ENCODE measurements around the gene FOXJ3.

FOXJ3 gene

DNA sequence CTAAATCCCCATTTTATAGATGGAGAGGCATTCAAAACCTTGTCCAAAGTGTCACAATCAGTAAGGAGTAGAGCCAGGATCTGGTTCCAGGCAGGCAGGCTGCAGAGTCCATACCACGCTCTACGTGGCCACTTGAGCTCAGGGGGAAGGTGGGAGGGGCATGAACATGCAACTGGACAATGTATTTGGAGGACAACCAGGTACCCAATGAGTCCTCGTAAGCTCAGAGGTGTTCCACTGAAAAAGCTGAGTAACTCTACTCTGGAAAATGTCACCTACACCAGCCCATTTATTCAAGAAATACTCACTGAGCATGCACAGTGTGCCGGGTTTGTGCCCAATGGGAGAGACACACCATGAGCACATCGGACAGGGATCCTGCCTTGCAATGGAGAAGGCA is 193.1 kb downstream of the FOXJ3 start:
- no peak for DNase-seq

DNA sequence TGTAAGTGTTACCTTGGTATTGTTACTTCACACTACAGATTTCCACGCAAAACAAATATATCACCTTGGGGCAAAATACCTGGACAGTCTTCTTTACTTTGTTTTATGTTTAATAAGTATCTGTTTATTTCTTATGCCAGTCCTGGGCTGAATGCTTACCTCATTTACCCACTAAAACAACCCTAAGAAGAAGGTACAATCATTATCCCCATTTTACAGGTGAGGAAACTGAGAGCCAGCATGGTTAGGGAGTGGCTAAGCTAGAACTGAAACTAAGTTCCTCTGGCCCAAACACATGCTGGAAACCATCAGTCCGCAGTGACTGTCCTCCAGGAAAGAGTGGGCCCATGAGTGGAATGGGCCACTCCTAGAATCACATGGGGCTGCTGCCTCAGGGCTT is 194.8 kb downstream of the FOXJ3 start:
- DNase-seq: no peak

DNA sequence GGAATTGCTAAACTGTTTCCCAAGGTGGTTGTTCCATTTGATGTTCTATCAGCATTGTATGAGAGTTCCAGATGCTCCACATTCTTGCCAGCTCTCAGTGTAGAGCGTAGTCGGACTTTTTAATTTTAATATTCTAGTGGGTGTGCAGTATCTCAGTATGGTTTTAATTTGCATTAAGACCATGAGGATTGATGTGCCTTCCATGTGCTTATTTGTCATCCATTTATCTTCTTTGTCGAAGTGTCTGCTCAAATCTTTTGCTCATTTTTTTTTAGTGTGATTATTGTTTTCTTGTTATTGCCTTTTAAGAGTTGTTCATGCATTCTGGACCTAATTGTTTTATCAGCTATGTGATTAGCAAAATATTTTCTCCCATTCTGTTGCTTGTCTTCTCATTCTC is 195.6 kb downstream of the FOXJ3 start:
- no peak for DNase-seq

DNA sequence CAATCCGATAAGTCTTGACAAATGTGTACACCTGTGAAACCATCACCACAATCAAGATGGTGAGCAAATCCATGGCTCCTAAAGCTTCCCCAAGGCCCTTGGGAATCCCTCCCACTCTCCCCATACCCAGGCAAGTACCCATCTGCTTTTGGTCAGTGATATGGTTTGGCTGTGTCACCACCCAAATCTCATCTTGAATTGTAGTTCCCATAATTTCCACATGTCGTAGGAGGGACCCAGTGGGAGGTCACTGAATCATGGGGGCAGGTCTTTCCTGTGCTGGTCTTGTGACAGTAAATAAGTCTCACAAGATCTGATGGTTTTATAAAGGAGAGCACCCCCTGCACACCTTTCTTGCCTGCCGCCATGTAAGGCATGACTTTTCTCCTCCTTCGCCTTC is 196.4 kb downstream of the FOXJ3 start:
- no peak for DNase-seq

DNA sequence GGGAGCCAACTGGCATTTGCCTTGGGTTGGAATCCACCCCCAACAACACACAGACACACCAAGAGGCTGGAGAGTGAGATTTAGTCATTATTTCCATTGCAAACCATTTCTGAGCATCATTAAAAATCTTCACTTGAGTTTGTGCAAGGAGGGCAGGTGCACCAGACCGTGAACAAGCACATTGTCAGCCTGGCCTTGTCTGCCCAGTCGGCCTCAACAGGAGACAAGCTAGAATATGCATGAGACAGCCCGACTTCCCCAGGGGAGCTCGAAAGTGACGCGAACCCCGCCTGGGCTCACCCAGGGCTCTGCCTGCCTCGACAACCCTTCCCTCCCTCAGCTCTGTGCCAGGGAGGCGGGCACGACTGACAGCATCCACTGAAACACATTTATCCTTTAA is 197.3 kb downstream of the FOXJ3 start:
- DNase-seq: no peak

DNA sequence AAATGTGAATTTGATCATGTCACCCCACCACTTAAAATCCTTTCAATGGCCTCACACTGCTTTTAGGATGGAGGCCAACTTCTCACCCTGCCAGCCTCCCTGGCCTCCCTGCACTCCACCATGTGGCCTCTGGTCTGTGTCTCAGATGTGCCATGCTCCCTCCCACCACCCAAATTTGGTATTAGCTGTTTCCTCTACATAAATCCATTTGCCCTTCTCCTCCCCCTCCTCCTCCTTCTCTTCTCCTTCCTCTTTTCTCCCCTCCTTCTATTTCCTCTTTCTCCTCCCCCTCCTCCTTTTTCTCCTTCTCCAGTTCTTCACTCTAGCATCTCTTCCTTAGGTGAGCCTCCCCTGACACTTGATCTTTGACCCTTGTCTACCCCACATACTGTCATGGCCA is 198.6 kb downstream of the FOXJ3 start:
- no peak for DNase-seq

DNA sequence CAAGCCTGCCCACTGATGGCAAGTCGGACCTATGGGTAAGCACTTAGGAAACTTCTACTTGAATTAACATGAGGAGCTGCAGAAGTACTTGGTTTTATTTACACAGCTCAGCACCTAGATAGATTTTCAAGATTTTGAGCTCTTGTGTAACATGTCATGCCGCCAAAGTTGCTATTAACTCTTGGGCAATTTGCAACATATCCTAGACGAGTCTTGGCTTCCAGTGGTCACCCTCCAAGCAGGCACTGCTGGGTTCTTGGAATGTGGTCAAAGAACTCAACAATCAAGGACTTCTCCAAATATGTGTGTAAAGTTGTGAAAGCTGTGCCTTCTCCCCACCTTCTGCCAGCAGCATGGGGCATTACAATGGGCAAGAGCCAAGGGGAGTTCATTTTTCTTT is 199.6 kb downstream of the FOXJ3 start:
- DNase-seq: no peak

DNA sequence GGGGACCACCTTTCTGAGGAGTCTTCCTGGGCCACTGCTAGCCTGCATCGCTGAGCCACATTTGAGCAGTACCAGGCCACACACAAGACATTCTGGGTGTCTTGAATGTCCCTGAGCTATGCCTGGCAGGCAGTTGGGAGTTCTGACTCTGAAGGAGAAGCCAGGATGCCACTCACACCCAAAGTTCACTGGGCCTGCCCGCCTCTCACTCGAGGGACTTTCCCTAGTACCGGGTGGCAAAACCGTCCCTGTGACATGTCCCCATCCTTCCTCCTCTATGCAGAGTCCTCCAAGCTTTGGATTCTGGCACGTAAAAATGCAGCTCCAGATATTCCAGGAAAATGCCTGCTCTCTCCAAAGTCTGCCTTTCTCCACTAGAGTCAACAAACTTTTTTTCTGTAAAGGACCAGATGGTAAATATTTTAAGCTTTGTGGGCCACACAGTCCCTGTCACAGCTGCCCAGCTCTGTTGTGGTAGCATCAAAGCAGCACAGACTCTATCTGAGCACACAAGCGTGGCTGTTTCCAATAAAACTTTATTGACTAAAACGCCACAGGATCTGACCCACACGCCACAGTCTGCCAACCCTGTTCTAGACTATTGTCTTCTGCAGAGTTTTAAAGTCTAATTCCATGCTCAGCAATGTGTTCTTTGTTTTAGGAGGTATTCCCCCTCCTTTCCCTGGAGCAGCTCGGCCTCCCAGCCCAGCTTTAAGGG is 201.1 kb downstream of the FOXJ3 start:
- no peak for DNase-seq

DNA sequence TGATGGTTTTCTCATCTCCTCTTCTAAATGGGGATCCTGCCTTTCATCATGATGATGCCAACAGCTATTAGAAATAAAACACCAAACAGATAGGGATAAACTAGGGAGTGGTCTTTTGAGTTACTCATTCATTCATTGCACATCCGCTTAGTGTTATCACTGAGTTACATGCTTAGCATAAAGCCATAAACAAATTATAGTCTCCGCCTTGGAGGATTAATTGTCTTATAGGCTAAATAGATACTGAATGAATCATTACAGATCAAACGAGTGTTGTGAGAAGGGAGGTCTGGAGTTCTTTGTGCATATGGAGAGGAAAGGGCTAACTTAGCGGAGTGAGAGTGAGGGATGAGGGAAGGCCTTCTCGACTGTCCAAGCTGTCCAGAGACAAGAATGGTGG is 201.6 kb downstream of the FOXJ3 start:
- DNase-seq: no peak

DNA sequence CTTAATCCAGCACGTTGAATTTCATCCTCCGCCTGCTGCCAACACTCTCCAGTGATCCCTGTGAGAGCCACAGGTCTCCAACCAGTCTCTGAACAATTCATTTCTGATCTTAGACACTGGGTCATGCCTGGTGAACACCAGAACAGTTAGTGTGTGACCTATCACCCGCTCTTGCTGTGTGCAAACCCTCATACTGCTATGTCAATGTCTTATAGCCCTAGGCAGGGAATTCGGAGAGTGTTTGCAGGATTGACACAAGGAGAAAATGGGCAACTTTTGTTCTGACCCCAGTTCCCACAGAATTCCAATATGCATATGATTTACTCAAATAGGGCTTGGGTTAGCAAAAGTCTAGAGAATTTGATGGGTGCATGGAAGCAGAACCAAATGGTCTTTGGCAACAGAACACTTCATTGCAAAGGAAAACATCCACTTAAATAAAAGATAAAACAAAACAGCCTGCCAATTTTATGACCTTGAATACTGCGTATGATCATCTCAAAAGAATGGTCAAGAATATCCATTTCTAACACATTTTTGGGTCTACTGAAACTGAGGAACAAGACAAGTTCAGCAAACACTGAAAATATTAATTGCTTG is 204.9 kb downstream of the FOXJ3 start:
- DNase-seq: no peak

DNA sequence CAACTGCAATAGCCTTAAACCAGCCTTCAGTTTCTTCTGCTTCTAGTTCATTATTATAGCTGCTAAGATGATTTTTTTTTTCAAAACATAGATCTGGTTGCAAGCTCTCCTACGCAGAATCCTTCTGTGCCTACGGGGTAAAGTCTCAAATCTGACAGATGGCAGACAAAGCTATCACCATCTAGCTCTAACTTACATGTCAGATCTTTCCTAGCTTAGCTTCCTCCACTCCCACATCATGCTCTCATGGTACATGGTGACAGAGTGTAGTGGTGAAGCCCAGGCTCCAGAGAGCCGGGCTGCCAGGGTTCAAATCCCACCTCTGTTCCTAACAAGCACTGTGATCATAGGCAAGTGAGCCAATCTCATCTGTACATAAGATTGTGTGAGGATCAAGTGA is 206.1 kb downstream of the FOXJ3 start:
- DNase-seq: no peak

DNA sequence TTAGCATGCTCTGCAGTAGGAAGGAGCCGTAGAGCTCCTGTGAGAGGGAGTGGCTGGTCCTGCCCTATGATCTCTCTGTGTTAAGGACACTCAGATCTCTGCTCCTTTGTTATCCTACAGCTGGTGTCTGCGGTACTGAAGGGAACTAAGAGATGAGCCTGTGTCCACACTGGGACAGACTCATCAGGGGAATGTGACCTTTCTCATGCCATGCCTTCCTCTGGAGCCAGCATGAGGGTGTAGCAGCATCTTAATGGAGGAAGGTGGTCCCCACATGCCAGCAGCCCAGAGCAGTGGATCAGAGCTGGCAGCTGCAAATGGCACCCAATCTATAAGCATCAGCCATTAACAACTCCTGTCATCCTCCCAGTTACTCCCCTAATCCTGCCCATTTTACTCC is 206.5 kb downstream of the FOXJ3 start:
- DNase-seq: no peak

DNA sequence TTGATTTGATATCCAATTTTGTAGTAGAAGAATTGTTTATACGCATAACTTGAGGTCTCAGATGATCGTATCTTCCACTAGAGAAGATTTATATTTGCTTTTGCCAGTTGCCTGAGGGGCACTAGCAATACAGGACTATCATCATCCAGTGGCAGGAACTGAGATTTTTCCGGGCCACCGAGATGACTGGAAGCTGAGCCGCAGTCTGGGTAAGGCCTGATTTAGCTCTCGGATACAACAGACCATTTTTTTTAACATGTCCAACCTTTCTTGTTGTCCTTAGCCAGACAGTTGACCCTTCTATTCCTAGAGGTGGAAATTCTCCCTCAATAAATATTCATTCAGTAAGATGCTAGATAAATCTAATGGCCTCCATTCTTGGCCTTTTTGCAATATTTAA is 207.3 kb downstream of the FOXJ3 start:
- DNase-seq: no peak
